GM18951 (cell line): ENCODE data around the gene NTHL1.

Experiments used
- POLR2A ChIP-seq: IDR thresholded peaks from 4 replicates; pipeline ENCODE4 v1.6.1; 2011; ENCODE audit warnings: mild to moderate bottlenecking; ENCODE audit not compliant: insufficient read length, insufficient read depth; ENCODE audit errors: extremely low read depth
- in situ Hi-C: fragments of 300-500 bp; cut with MboI; formaldehyde crosslinking; loops from one replicate; pipeline ENCODE4 v1.12.0; 2022; ENCODE audit warnings: low sequenced_read_pairs, mixed read lengths, inconsistent platforms; ENCODE audit not compliant: unreplicated experiment

Gene NTHL1

GRCh38 chr16:2064368-2064945 is 16.8 kb upstream of the NTHL1 start:
- in situ Hi-C loops, result no loop called here
- no peak for TF ChIP-seq POLR2A

DNA sequence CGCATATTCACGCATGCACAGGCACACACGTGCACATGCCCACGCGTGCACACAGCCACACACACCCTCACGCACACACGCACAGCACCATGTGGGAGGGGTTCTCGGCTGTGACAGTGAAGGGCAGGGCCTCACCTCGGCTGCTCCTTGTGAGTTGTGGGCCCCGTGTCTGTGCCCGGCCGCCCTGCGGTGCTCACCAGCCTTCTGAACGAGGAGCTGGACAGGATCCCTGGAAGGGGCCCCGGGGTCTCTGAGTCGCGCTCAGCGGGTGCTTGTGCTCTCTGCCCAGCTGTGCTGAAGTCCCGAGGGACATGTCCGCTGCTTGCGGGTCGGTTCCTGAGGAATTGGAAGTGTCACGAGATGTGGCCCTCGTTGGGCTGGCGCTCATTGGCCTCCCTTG is 16.2 kb upstream of the NTHL1 start:
- in situ Hi-C loops, result no loop called here
- no peak for TF ChIP-seq POLR2A

- TF ChIP-seq POLR2A, result no peak
- in situ Hi-C loops, result no loop called here
Observed at GRCh38 chr16:2062801-2063200, 15.2 kb upstream of the NTHL1 start.

DNA sequence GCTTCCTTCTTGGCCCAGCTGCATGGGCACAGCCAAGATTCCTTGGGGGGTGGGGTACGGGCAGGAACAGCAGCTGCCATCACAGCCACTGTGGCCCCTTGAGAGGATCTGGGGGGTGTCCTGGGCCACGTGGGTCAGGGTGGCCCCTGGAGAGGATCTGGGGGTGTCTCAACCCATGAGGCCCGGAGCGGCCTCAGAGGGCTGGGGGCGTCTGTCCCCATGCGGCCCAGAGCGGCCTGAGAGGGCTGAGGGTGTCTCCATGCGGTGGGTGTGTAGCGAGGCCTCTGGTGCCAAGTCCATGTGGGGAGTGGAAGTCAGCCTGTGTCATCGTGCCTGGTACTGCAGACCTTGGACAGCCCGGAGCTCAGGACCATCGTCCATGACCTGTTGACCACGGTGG is 13.9 kb upstream of the NTHL1 start:
- in situ Hi-C loops, result no loop called here
- TF ChIP-seq POLR2A, result no peak

- no peak for TF ChIP-seq POLR2A
- in situ Hi-C loops, result no loop called here
Observed at GRCh38 chr16:2061023-2061422, 13.4 kb upstream of the NTHL1 start.

- in situ Hi-C loops, result no loop called here
Observed at GRCh38 chr16:2060346-2060745, 12.7 kb upstream of the NTHL1 start.

GRCh38 chr16:2058872-2059271 is 11.2 kb upstream of the NTHL1 start:
- no peak for TF ChIP-seq POLR2A
- in situ Hi-C loops, result no loop called here

More at GRCh38 chr16:2060346-2060745, 12.7 kb upstream of the NTHL1 start:
- no peak for TF ChIP-seq POLR2A

DNA sequence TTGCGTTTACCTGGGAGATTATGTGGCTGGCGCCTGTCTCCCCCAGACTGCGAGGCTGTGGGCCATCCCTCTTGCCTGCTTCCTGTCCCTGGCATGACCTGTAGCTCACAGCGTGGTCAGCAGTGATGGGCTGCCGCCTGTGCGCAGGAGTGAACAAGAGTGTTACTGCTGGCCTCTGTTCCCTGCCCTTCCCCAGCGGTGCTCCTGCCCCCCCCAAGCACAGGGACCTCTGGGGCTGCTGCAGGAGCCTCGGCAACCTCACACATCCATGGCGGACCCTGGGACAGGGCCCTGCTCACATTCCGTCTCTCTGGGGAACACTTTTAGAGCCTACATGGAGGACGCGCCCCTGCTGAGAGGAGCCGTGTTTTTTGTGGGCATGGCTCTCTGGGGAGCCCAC is 10.8 kb upstream of the NTHL1 start:
- in situ Hi-C loops, result no loop called here
- no peak for TF ChIP-seq POLR2A

- no peak for TF ChIP-seq POLR2A
- in situ Hi-C loops, result no loop called here
Observed at GRCh38 chr16:2057438-2057837, 9.8 kb upstream of the NTHL1 start.

DNA sequence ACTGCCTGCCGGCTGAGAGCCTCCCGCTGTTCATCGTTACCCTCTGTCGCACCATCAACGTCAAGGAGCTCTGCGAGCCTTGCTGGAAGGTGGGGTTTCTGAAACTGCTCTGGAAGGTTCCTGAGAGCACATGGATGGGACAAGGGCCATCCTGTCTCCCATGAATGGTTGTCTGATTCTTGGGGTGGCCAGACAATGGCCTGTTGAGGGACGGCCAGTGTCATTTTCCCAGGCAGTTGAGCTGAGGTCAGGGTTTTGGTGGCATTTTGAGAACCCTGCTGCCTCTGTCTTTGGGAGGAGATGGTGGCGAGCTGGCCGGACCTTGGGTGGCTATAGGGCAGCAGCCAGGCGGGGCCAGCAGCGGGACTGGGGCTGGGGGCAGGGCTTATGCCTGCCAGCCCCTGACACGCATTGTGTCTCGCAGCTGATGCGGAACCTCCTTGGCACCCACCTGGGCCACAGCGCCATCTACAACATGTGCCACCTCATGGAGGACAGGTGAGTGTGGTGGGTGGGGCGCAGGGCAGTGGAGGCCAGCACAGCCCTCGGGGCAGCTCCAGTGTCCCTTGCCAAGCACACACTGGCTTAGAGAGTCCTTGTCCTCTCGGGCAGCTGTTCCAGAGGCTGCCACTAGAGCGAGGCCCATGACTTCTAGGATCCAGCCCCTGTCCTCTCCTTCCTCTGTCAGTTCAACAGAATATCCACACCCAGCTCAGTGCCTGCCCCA is 9.2 kb upstream of the NTHL1 start:
- in situ Hi-C loops, result no loop called here
- no peak for TF ChIP-seq POLR2A

DNA sequence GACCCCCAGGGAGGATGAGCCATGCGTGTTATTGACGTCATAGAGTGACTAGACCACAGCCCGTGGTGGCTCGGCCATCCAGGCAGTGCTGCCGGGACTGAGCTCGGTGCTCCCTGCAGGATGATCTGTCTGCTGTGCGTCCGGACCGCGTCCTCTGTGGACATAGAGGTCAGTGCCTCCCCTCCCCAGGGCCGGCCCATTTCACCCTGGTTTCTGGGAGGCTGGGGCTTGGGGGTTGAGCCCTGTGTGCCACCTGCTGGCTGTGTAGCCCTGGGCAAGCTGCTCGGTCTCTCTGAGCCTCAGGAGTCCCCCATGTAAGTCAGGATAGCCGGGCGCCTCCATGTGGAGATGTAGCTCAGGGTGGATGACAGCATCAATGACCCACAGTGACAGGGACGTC is 8.4 kb upstream of the NTHL1 start:
- in situ Hi-C loops, result no loop called here
- no peak for TF ChIP-seq POLR2A

GRCh38 chr16:2054543-2055245 is 7.1 kb upstream of the NTHL1 start:
- TF ChIP-seq POLR2A, result no peak
- in situ Hi-C loops, result no loop called here

DNA sequence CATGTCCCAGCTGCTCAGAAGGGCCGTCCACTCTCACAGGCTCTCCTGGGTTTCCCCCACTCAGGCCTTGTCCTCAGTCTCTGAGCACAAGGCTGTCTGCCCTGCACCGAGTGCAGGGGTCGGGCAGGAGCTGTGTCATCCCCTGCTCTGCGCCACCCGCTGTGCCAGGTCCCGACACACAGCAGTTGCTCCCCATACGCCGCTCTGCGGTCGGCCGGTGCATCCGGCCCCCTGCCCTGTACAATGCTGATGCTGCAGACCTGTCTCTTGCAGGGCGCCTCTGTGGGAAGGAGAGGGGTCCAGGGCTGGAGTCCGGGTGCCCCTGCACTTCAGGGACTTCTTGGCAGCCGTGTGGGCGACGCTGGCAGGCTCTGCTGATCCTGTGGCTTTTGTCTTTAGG is 6.3 kb upstream of the NTHL1 start:
- in situ Hi-C loops, result no loop called here
- TF ChIP-seq POLR2A, result no peak

- in situ Hi-C loops, result no loop called here
- no peak for TF ChIP-seq POLR2A
Observed at GRCh38 chr16:2053211-2053610, 5.6 kb upstream of the NTHL1 start.
